HepG2 (cell line): ENCODE data around the gene RNF40. TPM values are rescaled to one million over a fixed set of nuclear protein-coding genes. Genes with fewer than 3 reads are reported as not detected.
A peak's percentile ranks its signal among the peaks of the same experiment; 100 is the strongest.

Experiments
- ARNT2 ChIP-seq: sonication (generic); formaldehyde crosslinking; IDR thresholded peaks from 2 replicates; pipeline ENCODE4 v1.8.0; 2022; ENCODE audit warnings: mild to moderate bottlenecking, low read depth, missing genetic modification reagents, moderate library complexity
- CTCF ChIP-seq: sonication (generic); formaldehyde crosslinking; IDR thresholded peaks from 2 replicates; pipeline ENCODE4 v1.5.0; 2020; ENCODE audit warnings: mild to moderate bottlenecking, missing genetic modification reagents, moderate library complexity
- DMTF1 ChIP-seq: sonication (generic); formaldehyde crosslinking; IDR thresholded peaks from 2 replicates; pipeline ENCODE4 v1.4.0; 2020; ENCODE audit warnings: mild to moderate bottlenecking, missing genetic modification reagents
- ETV6 ChIP-seq: sonication (generic); formaldehyde crosslinking; conservative IDR thresholded peaks from 2 replicates; pipeline ENCODE4 v1.4.0; 2020; ENCODE audit warnings: missing genetic modification reagents
- MXD4 ChIP-seq: IDR thresholded peaks from 2 replicates; pipeline ENCODE4 v1.6.1; 2016; ENCODE audit warnings: mild to moderate bottlenecking, missing biosample characterization, missing genetic modification reagents
- NCOA2 ChIP-seq: sonication (generic); formaldehyde crosslinking; IDR thresholded peaks from 2 replicates; pipeline ENCODE4 v1.8.0; 2022; ENCODE audit warnings: inconsistent platforms
- NR3C1 ChIP-seq: sonication (generic); formaldehyde crosslinking; IDR thresholded peaks from 2 replicates; pipeline ENCODE4 v1.4.0; 2020; ENCODE audit warnings: missing genetic modification reagents
- RERE ChIP-seq: IDR thresholded peaks from 2 replicates; pipeline ENCODE4 v1.6.1; 2016; ENCODE audit warnings: low read depth, missing genetic modification reagents, missing compliant biosample characterization
- SAP130 ChIP-seq: IDR thresholded peaks from 2 replicates; pipeline ENCODE4 v1.6.1; 2016; ENCODE audit warnings: low read depth
- SRF ChIP-seq: IDR thresholded peaks from 2 replicates; pipeline ENCODE4 v1.6.1; 2011; ENCODE audit warnings: mild to moderate bottlenecking, low read depth, low read length, moderate library complexity
- TEAD2 ChIP-seq: sonication (generic); formaldehyde crosslinking; IDR thresholded peaks from 2 replicates; pipeline ENCODE4 v1.9.0; 2021; ENCODE audit warnings: missing genetic modification reagents
- TERF1 ChIP-seq: sonication (generic); formaldehyde crosslinking; IDR thresholded peaks from 2 replicates; pipeline ENCODE4 v1.8.0; 2022; ENCODE audit warnings: mild to moderate bottlenecking, missing genetic modification reagents, moderate library complexity
- XRCC5 ChIP-seq: fragments of 200-400 bp; formaldehyde crosslinking; optimal IDR thresholded peaks from 2 replicates; pipeline ENCODE3; 2017; ENCODE audit warnings: mild to moderate bottlenecking, low read length
- ZC3H4 ChIP-seq: sonication (generic); formaldehyde crosslinking; IDR thresholded peaks from 2 replicates; pipeline ENCODE4 v1.4.0; 2020; ENCODE audit warnings: missing genetic modification reagents, borderline replicate concordance
- ZNF180 ChIP-seq: sonication (generic); formaldehyde crosslinking; IDR thresholded peaks from 2 replicates; pipeline ENCODE4 v1.4.0; 2020; ENCODE audit warnings: low read depth, missing genetic modification reagents, borderline replicate concordance
- ZNF230 ChIP-seq: sonication (generic); formaldehyde crosslinking; IDR thresholded peaks from 2 replicates; pipeline ENCODE4 v1.4.0; 2020; ENCODE audit warnings: mild to moderate bottlenecking, missing genetic modification reagents
- ZNF451 ChIP-seq: sonication (generic); formaldehyde crosslinking; IDR thresholded peaks from 2 replicates; pipeline ENCODE4 v1.5.0; 2020; ENCODE audit warnings: mild to moderate bottlenecking, missing genetic modification reagents
- ZNF546 ChIP-seq: sonication (generic); formaldehyde crosslinking; conservative IDR thresholded peaks from 2 replicates; pipeline ENCODE4 v1.8.1; 2023; ENCODE audit warnings: mild to moderate bottlenecking, missing genetic modification reagents
- ZNF563 ChIP-seq: sonication (generic); formaldehyde crosslinking; IDR thresholded peaks from 2 replicates; pipeline ENCODE4 v1.8.0; 2022; ENCODE audit warnings: mild to moderate bottlenecking, moderate library complexity, missing genetic modification reagents
- ZNF567 ChIP-seq: sonication (generic); formaldehyde crosslinking; IDR thresholded peaks from 2 replicates; pipeline ENCODE4 v1.8.1; 2023; ENCODE audit warnings: mild to moderate bottlenecking, missing genetic modification reagents, borderline replicate concordance
- ZNF850 ChIP-seq: sonication (generic); formaldehyde crosslinking; conservative IDR thresholded peaks from 2 replicates; pipeline ENCODE4 v1.9.0; 2021; ENCODE audit warnings: mild to moderate bottlenecking, missing genetic modification reagents
- polyA plus RNA-seq, 8 experiments: library from polyadenylated mRNA; depleted of rRNA in 3 of 8; stranded (reverse) in 7 of 8; unstranded in 1 of 8; fragments of >200 nt; fragmentation: Illumina TruSeq in 4 of 8; extraction: Trizol in 4 of 8; gene quantifications; 2 replicates each; pipeline versions ENCODE4 v1.2.1 to v1.2.3, GENCODE V29; 2011 to 2016; ENCODE audit warnings: low read depth in 4 of 8, missing spikeins in 1 of 8, mixed read lengths in 1 of 8; ENCODE audit not compliant: insufficient read depth in 1 of 8
- total RNA-seq, 5 experiments: library from RNA; depleted of rRNA; stranded (reverse); fragments of >200 nt; fragmentation: Illumina TruSeq; extraction: Trizol; gene quantifications; 2 replicates each; pipeline ENCODE4 v1.2.3, GENCODE V29; 2016; ENCODE audit warnings: low read depth in 1 of 5

Gene RNF40
- total and polyA plus RNA-seq, 2 of the 13 experiments (the other 11 are each of a cell fraction or from before 2014, with no cell fraction given) = 84.0 to 85.6 TPM

GRCh38 chr16:30745082-30745481 is 17.0 kb upstream of the RNF40 start (continued):
- TF ChIP-seq ARNT2 = no peak
- no peak for TF ChIP-seq ETV6 (CRISPR knock-in tag)
- TF ChIP-seq SRF = no peak
- no peak for TF ChIP-seq RERE (CRISPR knock-in tag)
- TF ChIP-seq TEAD2 (CRISPR knock-in tag) = no peak
- no peak for TF ChIP-seq ZNF180 (CRISPR knock-in tag)
- no peak for TF ChIP-seq DMTF1 (CRISPR knock-in tag)
- no peak for TF ChIP-seq XRCC5
- peak; percentile 79 for TF ChIP-seq SAP130 (CRISPR knock-in tag)
- TF ChIP-seq ZNF546 (CRISPR knock-in tag) = no peak
- no peak for TF ChIP-seq ZNF563 (CRISPR knock-in tag)
- TF ChIP-seq ZNF230 (CRISPR knock-in tag) = no peak
- TF ChIP-seq ZC3H4 (CRISPR knock-in tag) = no peak
- no peak for TF ChIP-seq ZNF850 (CRISPR knock-in tag)
- TF ChIP-seq NR3C1 (CRISPR knock-in tag) = no peak
- no peak for TF ChIP-seq MXD4 (CRISPR knock-in tag)
- no peak for TF ChIP-seq CTCF (CRISPR knock-in tag)
- no peak for TF ChIP-seq ZNF451 (CRISPR knock-in tag)
- no peak for TF ChIP-seq ZNF567 (CRISPR knock-in tag)
- no peak for TF ChIP-seq NCOA2 (CRISPR knock-in tag)
- no peak for TF ChIP-seq TERF1 (CRISPR knock-in tag)
